ENCODE measurements around the gene PCDHGA4. TPM values are rescaled to one million over a fixed set of nuclear protein-coding genes. Genes with fewer than 3 reads are reported as not detected.

Gene PCDHGA4
- total RNA-seq (2014; rRNA removed; shearing (Covaris generic)) = 1.9 and 2.0 TPM in 2 replicates

GRCh38 chr5:141354900-141355469, at the start of gene PCDHGA4:
Gene PCDHGA4, plus strand, starts transcription at chr5:141355021. Its CDS starts 87 bp downstream, at chr5:141355108.

GRCh38 chr5:141320225-141321169, 34.3 kb upstream of the PCDHGA4 start, which contains the start of gene TAF7:
Gene TAF7, minus strand, starts transcription at chr5:141320784. Its CDS starts 740 bp downstream, at chr5:141320044.

GRCh38 chr5:141330299-141331080, 24.3 kb upstream of the PCDHGA4 start, which contains the start of gene PCDHGA1:
Gene PCDHGA1, plus strand, starts transcription at chr5:141330514.

GRCh38 chr5:141338538-141339306, 16.1 kb upstream of the PCDHGA4 start, which contains the start of gene PCDHGA2:
Gene PCDHGA2, plus strand, starts transcription at chr5:141338760.

GRCh38 chr5:141343242-141343952, 11.4 kb upstream of the PCDHGA4 start, which contains the start of gene PCDHGA3:
Gene PCDHGA3, plus strand, starts transcription at chr5:141343829. Its CDS starts 205 bp downstream, at chr5:141344034.

GRCh38 chr5:141349917-141350619, 4.8 kb upstream of the PCDHGA4 start, which contains the start of gene PCDHGB1:
Gene PCDHGB1, plus strand, starts transcription at chr5:141350099. Its CDS starts 162 bp downstream, at chr5:141350261.

GRCh38 chr5:141359790-141360426, 5.1 kb downstream of the PCDHGA4 start, which contains the start of gene PCDHGB2:
Gene PCDHGB2, plus strand, starts transcription at chr5:141359994. Its CDS starts 142 bp downstream, at chr5:141360136.

GRCh38 chr5:141363952-141364660, 9.3 kb downstream of the PCDHGA4 start, which contains the start of gene PCDHGA5:
Gene PCDHGA5, plus strand, starts transcription at chr5:141364162. Its CDS starts 169 bp downstream, at chr5:141364331.

GRCh38 chr5:141369994-141370848, 15.4 kb downstream of the PCDHGA4 start, which contains the start of gene PCDHGB3:
Gene PCDHGB3, plus strand, starts transcription at chr5:141370242. Its CDS starts 153 bp downstream, at chr5:141370395.

GRCh38 chr5:141373673-141374317, 19.0 kb downstream of the PCDHGA4 start, which contains the start of gene PCDHGA6:
Gene PCDHGA6, plus strand, starts transcription at chr5:141373891. Its CDS starts 193 bp downstream, at chr5:141374084.

GRCh38 chr5:141382469-141383294, 27.9 kb downstream of the PCDHGA4 start, which contains the start of gene PCDHGA7:
Gene PCDHGA7, plus strand, starts transcription at chr5:141382742. Its CDS starts 158 bp downstream, at chr5:141382900.

GRCh38 chr5:141387557-141388311, 32.9 kb downstream of the PCDHGA4 start, which contains the start of gene PCDHGB4:
Gene PCDHGB4, plus strand, starts transcription at chr5:141387698. Its CDS starts 187 bp downstream, at chr5:141387885.

GRCh38 chr5:141392429-141393198, 37.8 kb downstream of the PCDHGA4 start, which contains the start of gene PCDHGA8:
Gene PCDHGA8, plus strand, starts transcription at chr5:141392633. Its CDS starts 181 bp downstream, at chr5:141392814.

Measured in A375 (cell line).